GM13976 (cell line): ENCODE measurements around the gene FGF16.

ENCODE experiments used
- DNase-seq: peaks from one replicate; pipeline ENCODE4 v3.0.0; 2012; ENCODE audit warnings: low spot score
- CTCF ChIP-seq: IDR thresholded peaks from 2 replicates; pipeline ENCODE4 v1.5.1; 2012; ENCODE audit warnings: borderline replicate concordance, mild to moderate bottlenecking; ENCODE audit not compliant: insufficient read depth; ENCODE audit errors: extremely low read depth, missing control alignments, control extremely low read depth
- in situ Hi-C: fragments of 300-500 bp; cut with MboI; formaldehyde crosslinking; loops from one replicate; pipeline ENCODE4 v1.12.0; 2022; ENCODE audit warnings: low sequenced_read_pairs, mixed read lengths, inconsistent platforms; ENCODE audit not compliant: unreplicated experiment

The FGF16 gene

GRCh38 chrX:77434962-77435361 lies 12.2 kb upstream of the FGF16 start:
- in situ Hi-C loops = no loop called here
- DNase-seq = no peak

GRCh38 chrX:77436271-77436670 lies 10.9 kb upstream of the FGF16 start:
- no peak for TF ChIP-seq CTCF
- in situ Hi-C loops = no loop called here
- DNase-seq = no peak

More at GRCh38 chrX:77434962-77435361, 12.2 kb upstream of the FGF16 start:
- no peak for TF ChIP-seq CTCF

- no peak for DNase-seq
- no peak for TF ChIP-seq CTCF
- in situ Hi-C loops = no loop called here
Observed at GRCh38 chrX:77436682-77437081, 10.5 kb upstream of the FGF16 start.

GRCh38 chrX:77440330-77440729 lies 6.9 kb upstream of the FGF16 start:
- in situ Hi-C loops = no loop called here
- TF ChIP-seq CTCF = no peak

GRCh38 chrX:77441033-77441432 lies 6.2 kb upstream of the FGF16 start:
- no peak for DNase-seq
- no peak for TF ChIP-seq CTCF
- in situ Hi-C loops = no loop called here

More at GRCh38 chrX:77440330-77440729, 6.9 kb upstream of the FGF16 start:
- DNase-seq = no peak

- in situ Hi-C loops = no loop called here
- no peak for TF ChIP-seq CTCF
- DNase-seq = no peak
Observed at GRCh38 chrX:77441479-77441878, 5.7 kb upstream of the FGF16 start.

GRCh38 chrX:77442728-77443127 lies 4.5 kb upstream of the FGF16 start:
- no peak for TF ChIP-seq CTCF
- in situ Hi-C loops = no loop called here
- no peak for DNase-seq
